PC-3 (cell line): ENCODE results near the gene SCMH1. TPM values are rescaled to one million over a fixed set of nuclear protein-coding genes. Genes with fewer than 3 reads are reported as not detected.
"Not testable (repeated sequence)": the region's sequence is repeated elsewhere in the genome, so short reads cannot be mapped to it uniquely, and the experiment has no call there.

Experiments
- ATAC-seq: fragments of 200-7000 bp; cut with Tn5 transposase; 2 replicates; pipeline ENCODE4 v1.9.1; 2020; ENCODE audit warnings: mild to moderate bottlenecking, moderate library complexity
- BruUV-seq: library from RNA; stranded (reverse); fragments of 400-500 nt; replicated peaks from 2 replicates; lab custom pipeline; 2021; lab: Mats Ljungman, UMichigan
- CTCF ChIA-PET: fragments of 300-600 bp; sonication (Branson Sonifier 250); formaldehyde crosslinking; loops from one replicate; lab custom pipeline; 2022; ENCODE audit warnings: antibody characterized with exemption; lab: Charles Lee
- POLR2A ChIA-PET: fragments of 300-600 bp; sonication (Branson Sonifier 250); formaldehyde crosslinking; loops from one replicate; lab custom pipeline; 2022; ENCODE audit warnings: antibody characterized with exemption; ENCODE audit not compliant: unreplicated experiment; lab: Charles Lee
- DNase-seq: peaks from one replicate; pipeline ENCODE4 v3.0.0-alpha.2; 2015
- H2AFZ ChIP-seq: fragments of 300-600 bp; sonication (generic); 2 replicates; pipeline ENCODE4 v1.6.0; 2016; ENCODE audit warnings: antibody characterized with exemption, low read length
- H3F3A ChIP-seq: fragments of 300-600 bp; sonication (generic); one replicate; pipeline ENCODE4 v1.6.0; 2017; ENCODE audit warnings: antibody characterized with exemption, low read length, control low read depth, mild to moderate bottlenecking; ENCODE audit not compliant: unreplicated experiment
- H3K27ac ChIP-seq: fragments of 300-600 bp; sonication (generic); 2 replicates; pipeline ENCODE4 v1.5.1; 2016; ENCODE audit warnings: mild to moderate bottlenecking, low read length
- H3K27me3 ChIP-seq: fragments of 300-600 bp; sonication (generic); 2 replicates; pipeline ENCODE4 v1.6.1; 2016; ENCODE audit warnings: low read length, mixed read lengths
- H3K36me3 ChIP-seq: fragments of 300-600 bp; sonication (generic); 2 replicates; pipeline ENCODE4 v1.6.1; 2016; ENCODE audit warnings: low read depth, mixed run types, low read length, mixed read lengths
- H3K4me1 ChIP-seq: fragments of 300-600 bp; sonication (generic); 2 replicates; pipeline ENCODE4 v1.5.1; 2016; ENCODE audit warnings: low read length; ENCODE audit not compliant: insufficient read depth
- H3K4me2 ChIP-seq: fragments of 300-600 bp; sonication (generic); 2 replicates; pipeline ENCODE4 v1.6.0; 2016; ENCODE audit warnings: low read length
- H3K4me3 ChIP-seq: fragments of 300-600 bp; sonication (generic); 2 replicates; pipeline ENCODE4 v1.5.1; 2016; ENCODE audit warnings: mild to moderate bottlenecking, low read length, mixed read lengths
- H3K79me2 ChIP-seq: fragments of 300-600 bp; sonication (generic); 2 replicates; pipeline ENCODE4 v1.6.1; 2017; ENCODE audit warnings: low read length, mixed read lengths
- H3K9ac ChIP-seq: fragments of 300-600 bp; sonication (generic); 2 replicates; pipeline ENCODE4 v1.6.0; 2016; ENCODE audit warnings: mild to moderate bottlenecking, low read length
- H3K9me2 ChIP-seq: fragments of 300-600 bp; sonication (generic); replicated peaks from 2 replicates; pipeline ENCODE4 v1.6.1; 2016; ENCODE audit warnings: mixed run types, low read length, mixed read lengths
- H3K9me3 ChIP-seq: fragments of 300-600 bp; sonication (generic); 2 replicates; pipeline ENCODE4 v1.6.1; 2016; ENCODE audit warnings: low read length, mixed read lengths
- H4K20me1 ChIP-seq: fragments of 300-600 bp; sonication (generic); 2 replicates; pipeline ENCODE4 v1.6.1; 2016; ENCODE audit warnings: low read length, mixed read lengths
- CTCF ChIP-seq: fragments of 300-600 bp; sonication (generic); conservative IDR thresholded peaks from 2 replicates; pipeline ENCODE4 v1.5.1; 2017; ENCODE audit warnings: antibody characterized with exemption, low read depth, mild to moderate bottlenecking, low read length
- EZH2 ChIP-seq: fragments of 300-600 bp; sonication (generic); IDR thresholded peaks from one replicate; pipeline ENCODE4 v1.6.1; 2017; ENCODE audit warnings: antibody characterized with exemption, mild to moderate bottlenecking, low read length; ENCODE audit not compliant: unreplicated experiment
- EZH2phosphoT487 ChIP-seq: fragments of 300-600 bp; sonication (generic); IDR thresholded peaks from 2 replicates; pipeline ENCODE4 v1.6.1; 2018; ENCODE audit warnings: mild to moderate bottlenecking, antibody characterized with exemption, low read length, borderline replicate concordance
- intact Hi-C: fragments of 100-400 bp; cut with micrococcal nuclease; formaldehyde crosslinking; loops from 2 replicates; pipeline ENCODE4 v1.9.0; 2023
- total RNA-seq: library from RNA; depleted of rRNA; stranded (reverse); fragments of >200 nt; gene quantifications from 2 replicates; pipeline ENCODE4 v1.2.3, GENCODE V29; 2014

SCMH1 gene
- total RNA-seq, 1 experiment from 2014 or later = 33.6 TPM

GRCh38 chr1:41192456-41193178 is 49.5 kb downstream of the SCMH1 start:
- Histone ChIP-seq H3K9me3 (no peaks in the 10 kb centered on the region), H3K36me3 (no peaks in the 10 kb centered on the region; the same call in 1 of the 2 replicates), H3K27ac (no peak overlapping the region), H4K20me1 (no peaks in the 10 kb centered on the region), H2AFZ (no peak overlapping the region), H3K27me3 (no peaks in the 10 kb centered on the region), H3K4me3 (no peak overlapping the region), H3K4me2 (no peak overlapping the region), H3F3A (no peaks in the 10 kb centered on the region), H3K9me2 (no peaks in the 10 kb centered on the region), H3K9ac (no peak overlapping the region), H3K4me1 (no peaks in the 10 kb centered on the region), H3K79me2 (no peaks in the 10 kb centered on the region)
- no TSS peak for BruUV-seq
- intact Hi-C loops = no loop called here
- ChIA-PET CTCF (no interaction called here), POLR2A (no interaction called here)
- DNase-seq (no peak), ATAC-seq (no peak)
- no peak for TF ChIP-seq EZH2

- H3K36me3 ChIP-seq = peaks cover 3% of the 10 kb centered on the region; the same call in 1 of the 2 replicates
- H3K9ac ChIP-seq = no peak overlapping the region
- DNase-seq (no peak), ATAC-seq (no peak)
- no peaks in the 10 kb centered on the region for H3K9me2 ChIP-seq
- ChIA-PET CTCF (no interaction called here), POLR2A (no interaction called here)
- H3K4me1 ChIP-seq = no peaks in the 10 kb centered on the region
- H3K4me3 ChIP-seq = no peak overlapping the region
- no peaks in the 10 kb centered on the region for H3K27me3 ChIP-seq
- no peaks in the 10 kb centered on the region for H4K20me1 ChIP-seq
- H3K27ac ChIP-seq = no peak overlapping the region
- H3K79me2 ChIP-seq = no peaks in the 10 kb centered on the region
- BruUV-seq = no TSS peak
- H3K9me3 ChIP-seq = no peaks in the 10 kb centered on the region
- intact Hi-C loops = no loop called here
- H2AFZ ChIP-seq = no peak overlapping the region
- no peak overlapping the region for H3K4me2 ChIP-seq
- TF ChIP-seq CTCF (no peak), EZH2 (no peak), EZH2phosphoT487 (no peak)
- H3F3A ChIP-seq = no peaks in the 10 kb centered on the region
Observed at GRCh38 chr1:41184446-41184845, 57.7 kb downstream of the SCMH1 start.

- H3F3A ChIP-seq, H3K9me3 ChIP-seq, H3K9ac ChIP-seq, intact Hi-C loops, ATAC-seq, H3K79me2 ChIP-seq, BruUV-seq, H2AFZ ChIP-seq, CTCF ChIA-PET, H3K27me3 ChIP-seq, DNase-seq, H4K20me1 ChIP-seq, H3K27ac ChIP-seq, H3K36me3 ChIP-seq, H3K4me2 ChIP-seq, H3K9me2 ChIP-seq, H3K4me3 ChIP-seq: not testable (repeated sequence)
- peaks cover 21% of the 10 kb centered on the region for H3K4me1 ChIP-seq
- POLR2A ChIA-PET = interaction anchor here (0.6 kb wide), 1 partner anchor 983 kb away, joined by 4 read pairs; no protein-coding TSS in a partner anchor
Observed at GRCh38 chr1:41178230-41178629, 63.9 kb downstream of the SCMH1 start.
